ENCODE results near the gene STK40. TPM values are rescaled to one million over a fixed set of nuclear protein-coding genes. Genes with fewer than 3 reads are reported as not detected.

STK40 gene
- total and polyA plus RNA-seq, 9 of the 15 experiments (the other 6 are each of a cell fraction or from before 2014, with no cell fraction given) = 0.69 to 94.3 (median 39.1) TPM

DNA sequence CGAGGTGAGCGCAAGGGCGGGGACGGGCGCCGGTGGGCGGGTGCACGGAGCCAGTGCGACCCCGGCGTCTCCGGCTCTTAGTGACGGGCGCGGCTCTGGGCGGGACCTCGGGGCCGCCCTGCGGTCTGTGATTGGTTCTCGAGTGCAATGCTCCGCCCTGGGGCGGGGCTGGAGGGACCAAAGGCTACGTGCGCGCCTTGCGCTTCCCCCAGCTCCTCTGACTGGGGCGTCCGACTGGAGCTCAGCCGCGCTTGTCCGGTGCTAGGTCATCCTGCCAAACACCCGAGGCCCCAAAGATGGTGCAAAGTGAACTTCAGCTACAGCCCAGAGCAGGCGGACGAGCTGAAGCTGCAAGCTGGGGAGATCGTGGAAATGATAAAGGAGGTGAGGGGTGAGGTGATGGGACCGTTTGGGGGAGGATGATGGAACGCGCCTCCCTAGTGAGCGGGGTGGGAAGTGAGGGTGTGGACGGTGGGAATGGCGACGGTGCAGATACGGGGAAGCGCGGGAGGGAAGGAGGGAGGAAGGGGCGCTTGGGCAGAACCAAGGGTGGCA is 78.7 kb downstream of the STK40 start (continued):
- TF ChIP-seq, protein P1, sequence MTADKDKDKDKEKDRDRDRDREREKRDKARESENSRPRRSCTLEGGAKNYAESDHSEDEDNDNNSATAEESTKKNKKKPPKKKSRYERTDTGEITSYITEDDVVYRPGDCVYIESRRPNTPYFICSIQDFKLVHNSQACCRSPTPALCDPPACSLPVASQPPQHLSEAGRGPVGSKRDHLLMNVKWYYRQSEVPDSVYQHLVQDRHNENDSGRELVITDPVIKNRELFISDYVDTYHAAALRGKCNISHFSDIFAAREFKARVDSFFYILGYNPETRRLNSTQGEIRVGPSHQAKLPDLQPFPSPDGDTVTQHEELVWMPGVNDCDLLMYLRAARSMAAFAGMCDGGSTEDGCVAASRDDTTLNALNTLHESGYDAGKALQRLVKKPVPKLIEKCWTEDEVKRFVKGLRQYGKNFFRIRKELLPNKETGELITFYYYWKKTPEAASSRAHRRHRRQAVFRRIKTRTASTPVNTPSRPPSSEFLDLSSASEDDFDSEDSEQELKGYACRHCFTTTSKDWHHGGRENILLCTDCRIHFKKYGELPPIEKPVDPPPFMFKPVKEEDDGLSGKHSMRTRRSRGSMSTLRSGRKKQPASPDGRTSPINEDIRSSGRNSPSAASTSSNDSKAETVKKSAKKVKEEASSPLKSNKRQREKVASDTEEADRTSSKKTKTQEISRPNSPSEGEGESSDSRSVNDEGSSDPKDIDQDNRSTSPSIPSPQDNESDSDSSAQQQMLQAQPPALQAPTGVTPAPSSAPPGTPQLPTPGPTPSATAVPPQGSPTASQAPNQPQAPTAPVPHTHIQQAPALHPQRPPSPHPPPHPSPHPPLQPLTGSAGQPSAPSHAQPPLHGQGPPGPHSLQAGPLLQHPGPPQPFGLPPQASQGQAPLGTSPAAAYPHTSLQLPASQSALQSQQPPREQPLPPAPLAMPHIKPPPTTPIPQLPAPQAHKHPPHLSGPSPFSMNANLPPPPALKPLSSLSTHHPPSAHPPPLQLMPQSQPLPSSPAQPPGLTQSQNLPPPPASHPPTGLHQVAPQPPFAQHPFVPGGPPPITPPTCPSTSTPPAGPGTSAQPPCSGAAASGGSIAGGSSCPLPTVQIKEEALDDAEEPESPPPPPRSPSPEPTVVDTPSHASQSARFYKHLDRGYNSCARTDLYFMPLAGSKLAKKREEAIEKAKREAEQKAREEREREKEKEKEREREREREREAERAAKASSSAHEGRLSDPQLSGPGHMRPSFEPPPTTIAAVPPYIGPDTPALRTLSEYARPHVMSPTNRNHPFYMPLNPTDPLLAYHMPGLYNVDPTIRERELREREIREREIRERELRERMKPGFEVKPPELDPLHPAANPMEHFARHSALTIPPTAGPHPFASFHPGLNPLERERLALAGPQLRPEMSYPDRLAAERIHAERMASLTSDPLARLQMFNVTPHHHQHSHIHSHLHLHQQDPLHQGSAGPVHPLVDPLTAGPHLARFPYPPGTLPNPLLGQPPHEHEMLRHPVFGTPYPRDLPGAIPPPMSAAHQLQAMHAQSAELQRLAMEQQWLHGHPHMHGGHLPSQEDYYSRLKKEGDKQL (CRISPR knock-in tag; IDR thresholded peaks at IDR 0.05; ENCODE audit: borderline replicate concordance) = no peak
- TF ChIP-seq, protein P2, sequence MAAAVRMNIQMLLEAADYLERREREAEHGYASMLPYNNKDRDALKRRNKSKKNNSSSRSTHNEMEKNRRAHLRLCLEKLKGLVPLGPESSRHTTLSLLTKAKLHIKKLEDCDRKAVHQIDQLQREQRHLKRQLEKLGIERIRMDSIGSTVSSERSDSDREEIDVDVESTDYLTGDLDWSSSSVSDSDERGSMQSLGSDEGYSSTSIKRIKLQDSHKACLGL (CRISPR knock-in tag; IDR thresholded peaks at IDR 0.05; ENCODE audit: borderline replicate concordance, poor library complexity, severe bottlenecking) = no peak
- TF ChIP-seq ZNF174 (CRISPR knock-in tag; IDR thresholded peaks at IDR 0.05) (no peak), RBM39 (optimal IDR thresholded peaks at IDR 0.05; ENCODE audit: low read depth, low read length) (no peak), PPARD (CRISPR knock-in tag; IDR thresholded peaks at IDR 0.05) (no peak)
- TF ChIP-seq, protein P3, sequence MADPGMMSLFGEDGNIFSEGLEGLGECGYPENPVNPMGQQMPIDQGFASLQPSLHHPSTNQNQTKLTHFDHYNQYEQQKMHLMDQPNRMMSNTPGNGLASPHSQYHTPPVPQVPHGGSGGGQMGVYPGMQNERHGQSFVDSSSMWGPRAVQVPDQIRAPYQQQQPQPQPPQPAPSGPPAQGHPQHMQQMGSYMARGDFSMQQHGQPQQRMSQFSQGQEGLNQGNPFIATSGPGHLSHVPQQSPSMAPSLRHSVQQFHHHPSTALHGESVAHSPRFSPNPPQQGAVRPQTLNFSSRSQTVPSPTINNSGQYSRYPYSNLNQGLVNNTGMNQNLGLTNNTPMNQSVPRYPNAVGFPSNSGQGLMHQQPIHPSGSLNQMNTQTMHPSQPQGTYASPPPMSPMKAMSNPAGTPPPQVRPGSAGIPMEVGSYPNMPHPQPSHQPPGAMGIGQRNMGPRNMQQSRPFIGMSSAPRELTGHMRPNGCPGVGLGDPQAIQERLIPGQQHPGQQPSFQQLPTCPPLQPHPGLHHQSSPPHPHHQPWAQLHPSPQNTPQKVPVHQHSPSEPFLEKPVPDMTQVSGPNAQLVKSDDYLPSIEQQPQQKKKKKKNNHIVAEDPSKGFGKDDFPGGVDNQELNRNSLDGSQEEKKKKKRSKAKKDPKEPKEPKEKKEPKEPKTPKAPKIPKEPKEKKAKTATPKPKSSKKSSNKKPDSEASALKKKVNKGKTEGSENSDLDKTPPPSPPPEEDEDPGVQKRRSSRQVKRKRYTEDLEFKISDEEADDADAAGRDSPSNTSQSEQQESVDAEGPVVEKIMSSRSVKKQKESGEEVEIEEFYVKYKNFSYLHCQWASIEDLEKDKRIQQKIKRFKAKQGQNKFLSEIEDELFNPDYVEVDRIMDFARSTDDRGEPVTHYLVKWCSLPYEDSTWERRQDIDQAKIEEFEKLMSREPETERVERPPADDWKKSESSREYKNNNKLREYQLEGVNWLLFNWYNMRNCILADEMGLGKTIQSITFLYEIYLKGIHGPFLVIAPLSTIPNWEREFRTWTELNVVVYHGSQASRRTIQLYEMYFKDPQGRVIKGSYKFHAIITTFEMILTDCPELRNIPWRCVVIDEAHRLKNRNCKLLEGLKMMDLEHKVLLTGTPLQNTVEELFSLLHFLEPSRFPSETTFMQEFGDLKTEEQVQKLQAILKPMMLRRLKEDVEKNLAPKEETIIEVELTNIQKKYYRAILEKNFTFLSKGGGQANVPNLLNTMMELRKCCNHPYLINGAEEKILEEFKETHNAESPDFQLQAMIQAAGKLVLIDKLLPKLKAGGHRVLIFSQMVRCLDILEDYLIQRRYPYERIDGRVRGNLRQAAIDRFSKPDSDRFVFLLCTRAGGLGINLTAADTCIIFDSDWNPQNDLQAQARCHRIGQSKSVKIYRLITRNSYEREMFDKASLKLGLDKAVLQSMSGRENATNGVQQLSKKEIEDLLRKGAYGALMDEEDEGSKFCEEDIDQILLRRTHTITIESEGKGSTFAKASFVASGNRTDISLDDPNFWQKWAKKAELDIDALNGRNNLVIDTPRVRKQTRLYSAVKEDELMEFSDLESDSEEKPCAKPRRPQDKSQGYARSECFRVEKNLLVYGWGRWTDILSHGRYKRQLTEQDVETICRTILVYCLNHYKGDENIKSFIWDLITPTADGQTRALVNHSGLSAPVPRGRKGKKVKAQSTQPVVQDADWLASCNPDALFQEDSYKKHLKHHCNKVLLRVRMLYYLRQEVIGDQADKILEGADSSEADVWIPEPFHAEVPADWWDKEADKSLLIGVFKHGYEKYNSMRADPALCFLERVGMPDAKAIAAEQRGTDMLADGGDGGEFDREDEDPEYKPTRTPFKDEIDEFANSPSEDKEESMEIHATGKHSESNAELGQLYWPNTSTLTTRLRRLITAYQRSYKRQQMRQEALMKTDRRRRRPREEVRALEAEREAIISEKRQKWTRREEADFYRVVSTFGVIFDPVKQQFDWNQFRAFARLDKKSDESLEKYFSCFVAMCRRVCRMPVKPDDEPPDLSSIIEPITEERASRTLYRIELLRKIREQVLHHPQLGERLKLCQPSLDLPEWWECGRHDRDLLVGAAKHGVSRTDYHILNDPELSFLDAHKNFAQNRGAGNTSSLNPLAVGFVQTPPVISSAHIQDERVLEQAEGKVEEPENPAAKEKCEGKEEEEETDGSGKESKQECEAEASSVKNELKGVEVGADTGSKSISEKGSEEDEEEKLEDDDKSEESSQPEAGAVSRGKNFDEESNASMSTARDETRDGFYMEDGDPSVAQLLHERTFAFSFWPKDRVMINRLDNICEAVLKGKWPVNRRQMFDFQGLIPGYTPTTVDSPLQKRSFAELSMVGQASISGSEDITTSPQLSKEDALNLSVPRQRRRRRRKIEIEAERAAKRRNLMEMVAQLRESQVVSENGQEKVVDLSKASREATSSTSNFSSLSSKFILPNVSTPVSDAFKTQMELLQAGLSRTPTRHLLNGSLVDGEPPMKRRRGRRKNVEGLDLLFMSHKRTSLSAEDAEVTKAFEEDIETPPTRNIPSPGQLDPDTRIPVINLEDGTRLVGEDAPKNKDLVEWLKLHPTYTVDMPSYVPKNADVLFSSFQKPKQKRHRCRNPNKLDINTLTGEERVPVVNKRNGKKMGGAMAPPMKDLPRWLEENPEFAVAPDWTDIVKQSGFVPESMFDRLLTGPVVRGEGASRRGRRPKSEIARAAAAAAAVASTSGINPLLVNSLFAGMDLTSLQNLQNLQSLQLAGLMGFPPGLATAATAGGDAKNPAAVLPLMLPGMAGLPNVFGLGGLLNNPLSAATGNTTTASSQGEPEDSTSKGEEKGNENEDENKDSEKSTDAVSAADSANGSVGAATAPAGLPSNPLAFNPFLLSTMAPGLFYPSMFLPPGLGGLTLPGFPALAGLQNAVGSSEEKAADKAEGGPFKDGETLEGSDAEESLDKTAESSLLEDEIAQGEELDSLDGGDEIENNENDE (IDR thresholded peaks at IDR 0.05; ENCODE audit: low read depth, low read length) = no peak
